K562 (cell line): Measurements from ENCODE around the gene MRGPRF. TPM values are rescaled to one million over a fixed set of nuclear protein-coding genes. Genes with fewer than 3 reads are reported as not detected.

ENCODE experiments used
- ATAC-seq: fragments of 200-7000 bp; cut with Tn5 transposase; 3 replicates; pipeline ENCODE4 v1.9.1; 2020; ENCODE audit warnings: moderate library complexity
- BruUV-seq: library from RNA; stranded (reverse); fragments of 400-500 nt; replicated peaks from 2 replicates; lab custom pipeline; 2021; lab: Mats Ljungman, UMichigan
- CTCF ChIA-PET: fragments of 300-600 bp; formaldehyde crosslinking; extraction: SDS; loops from one replicate; lab custom pipeline; 2021; ENCODE audit warnings: low intra/inter-chr PET ratio; lab: Yijun Ruan, JAX
- POLR2A ChIA-PET: fragments of 300-600, 350-650 bp; sonication (Branson Sonifier 250); formaldehyde crosslinking; extraction: SDS; loops from one replicate; lab custom pipeline; 2021; ENCODE audit warnings: antibody characterized with exemption, inconsistent platforms; lab: Yijun Ruan, JAX
- DNase-seq, 4 experiments: peaks; one replicate each; pipeline versions ENCODE4 v3.0.0 to v3.0.0-alpha.2; 2011 to 2018; ENCODE audit warnings: low spot score in 3 of 4, mixed read lengths in 3 of 4; ENCODE audit errors: extremely low read depth in 1 of 4
- FAIRE-seq: peaks from 2 replicates; lab custom pipeline; 2011; peaks lifted over from hg19 to GRCh38; lab: Jason Lieb, UNC
- H2AFZ ChIP-seq: 2 replicates; pipeline ENCODE4 v1.6.0; 2011; ENCODE audit warnings: low read depth, low read length, control low read depth, inconsistent platforms
- H3K27ac ChIP-seq: fragments of 200-600 bp; 3 replicates; pipeline ENCODE4 v1.8.0; 2011; ENCODE audit warnings: low read depth, mild to moderate bottlenecking, control low read depth, inconsistent platforms, low read length, moderate library complexity, mixed read lengths; ENCODE audit errors: extremely low read depth
- H3K27me3 ChIP-seq, 2 experiments: fragments of 300-600 bp in 1 of 2; 2 replicates in 1 of 2; 3 replicates in 1 of 2; pipeline versions ENCODE4 v1.6.0 to v1.8.0; 2011; ENCODE audit warnings: inconsistent platforms in 2 of 2, low read length in 2 of 2, mild to moderate bottlenecking in 1 of 2, mixed read lengths in 1 of 2, moderate library complexity in 1 of 2; ENCODE audit not compliant: control insufficient read depth in 2 of 2, insufficient read depth in 2 of 2
- H3K36me3 ChIP-seq: fragments of 300-600 bp; 3 replicates; pipeline ENCODE4 v1.8.0; 2011; ENCODE audit warnings: mild to moderate bottlenecking, low read length, inconsistent platforms; ENCODE audit not compliant: control insufficient read depth, insufficient read depth
- H3K4me1 ChIP-seq, 2 experiments: fragments of 200-600 bp in 1 of 2; replicated peaks in 1 of 2; 2 replicates in 1 of 2; 3 replicates in 1 of 2; pipeline versions ENCODE4 v1.5.1 to v1.8.0; 2011; ENCODE audit warnings: inconsistent platforms in 2 of 2, low read length in 2 of 2, mild to moderate bottlenecking in 1 of 2, mixed read lengths in 1 of 2, moderate library complexity in 1 of 2; ENCODE audit not compliant: control insufficient read depth in 2 of 2, insufficient read depth in 2 of 2
- H3K4me2 ChIP-seq: 2 replicates; pipeline ENCODE4 v1.6.1; 2011; ENCODE audit warnings: low read length, control low read depth, inconsistent platforms, mixed read lengths; ENCODE audit not compliant: insufficient read depth
- H3K4me3 ChIP-seq: fragments of 200-600 bp; sonication (generic), shearing (Covaris generic); 2 replicates; pipeline ENCODE4 v1.5.1; 2016; ENCODE audit warnings: control low read depth, inconsistent platforms
- H3K79me2 ChIP-seq: fragments of 200-600 bp; 3 replicates; pipeline ENCODE4 v1.8.0; 2011; ENCODE audit warnings: low read length, inconsistent platforms; ENCODE audit not compliant: control insufficient read depth, insufficient read depth
- H3K9ac ChIP-seq, 2 experiments: 2 replicates each; pipeline versions ENCODE4 v1.6.0 to v1.6.1; 2011; ENCODE audit warnings: low read depth in 2 of 2, low read length in 2 of 2, control low read depth in 1 of 2, inconsistent platforms in 1 of 2, mild to moderate bottlenecking in 1 of 2, mixed read lengths in 1 of 2; ENCODE audit not compliant: insufficient read depth in 1 of 2
- H3K9me1 ChIP-seq: one replicate; pipeline ENCODE4 v1.6.0; 2011; ENCODE audit warnings: inconsistent platforms, mild to moderate bottlenecking, low read length, moderate library complexity; ENCODE audit not compliant: control insufficient read depth, insufficient read depth
- H3K9me3 ChIP-seq: replicated peaks from 2 replicates; pipeline ENCODE4 v1.5.1; 2011; ENCODE audit warnings: low read depth, low read length, inconsistent platforms; ENCODE audit not compliant: control insufficient read depth, insufficient read depth
- H4K20me1 ChIP-seq: replicated peaks from 2 replicates; pipeline ENCODE4 v1.6.1; 2011; ENCODE audit warnings: low read length, inconsistent platforms, mixed read lengths; ENCODE audit not compliant: control insufficient read depth, insufficient read depth
- CCAR2 ChIP-seq: fragments of 200-400 bp; formaldehyde crosslinking; IDR thresholded peaks from 2 replicates; pipeline ENCODE4 v1.6.1; 2017; ENCODE audit warnings: mild to moderate bottlenecking, low read depth, low read length
- FOXM1 ChIP-seq, 2 experiments: fragments of 450-650 bp in 1 of 2; sonication (generic) in 1 of 2; formaldehyde crosslinking in 1 of 2; IDR thresholded peaks; 2 replicates each; pipeline versions ENCODE4 v1.6.1 to v1.9.0; 2017 to 2022; ENCODE audit warnings: low read depth in 2 of 2, mild to moderate bottlenecking in 2 of 2, missing genetic modification reagents in 1 of 2, moderate library complexity in 1 of 2
- HNRNPL ChIP-seq: fragments of 200-400 bp; formaldehyde crosslinking; IDR thresholded peaks from 2 replicates; pipeline ENCODE4 v1.6.1; 2017; ENCODE audit warnings: low read depth, mild to moderate bottlenecking, low read length
- IRF2 ChIP-seq: sonication (generic); formaldehyde crosslinking; IDR thresholded peaks from 2 replicates; pipeline ENCODE4 v1.8.1; 2022; ENCODE audit warnings: mild to moderate bottlenecking, missing genetic modification reagents
- KLF6 ChIP-seq: fragments of 250-450 bp; sonication (Bioruptor Pico); IDR thresholded peaks from 2 replicates; pipeline ENCODE4 v1.4.0; 2020; ENCODE audit warnings: mild to moderate bottlenecking, moderate library complexity, borderline replicate concordance
- RNF2 ChIP-seq: sonication (generic); IDR thresholded peaks from 2 replicates; pipeline ENCODE4 v1.6.1; 2016
- SPI1 ChIP-seq: IDR thresholded peaks from 2 replicates; pipeline ENCODE4 v1.6.1; 2011; ENCODE audit warnings: low read depth, low read length, control low read depth, borderline replicate concordance
- U2AF1 ChIP-seq: fragments of 200-400 bp; formaldehyde crosslinking; optimal IDR thresholded peaks from 2 replicates; pipeline ENCODE3; 2017; ENCODE audit warnings: mild to moderate bottlenecking, low read depth, low read length, moderate library complexity
- ZBTB1 ChIP-seq: sonication (generic); formaldehyde crosslinking; IDR thresholded peaks from 2 replicates; pipeline ENCODE4 v1.8.1; 2023; ENCODE audit warnings: missing genetic modification reagents, low read depth, mild to moderate bottlenecking, borderline replicate concordance
- ZNF76 ChIP-seq: fragments of 250-450 bp; sonication (Bioruptor Pico); IDR thresholded peaks from 2 replicates; pipeline ENCODE4 v1.4.0; 2020; ENCODE audit warnings: mild to moderate bottlenecking, moderate library complexity, borderline replicate concordance
- ZNF785 ChIP-seq: fragments of 250-450 bp; sonication (Bioruptor Pico); IDR thresholded peaks from 2 replicates; pipeline ENCODE4 v1.4.0; 2020; ENCODE audit warnings: mild to moderate bottlenecking
- WGBS: fragments of 100-300 bp; shearing (Covaris generic); methylation state at CpG from one replicate; pipeline ENCODE4 v1.1.6; 2016; ENCODE audit warnings: low coverage, mixed read lengths; ENCODE audit not compliant: insufficient coverage; ENCODE audit errors: missing lambda C conversion rate; 5-methylcytosine and 5-hydroxymethylcytosine counted together
- in situ Hi-C: fragments of 300-500 bp; cut with MboI; formaldehyde crosslinking; loops from 4 replicates; pipeline ENCODE4 v1.15.0; 2018; ENCODE audit warnings: inconsistent platforms, mixed read lengths
- intact Hi-C: fragments of 100-400 bp; cut with micrococcal nuclease; formaldehyde crosslinking; loops from 2 replicates; pipeline ENCODE4 v1.14.2; 2022
- polyA plus RNA-seq, 8 experiments: library from polyadenylated mRNA; depleted of rRNA in 4 of 8; stranded (reverse) in 5 of 8; unstranded in 3 of 8; fragments of >200 nt; fragmentation: Nextera tagmentation in 2 of 8; fragmentation: Illumina TruSeq in 1 of 8; extraction: Ambion mirVana in 2 of 8; extraction: Trizol in 1 of 8; gene quantifications; 2 replicates each; pipeline versions ENCODE4 v1.2.1 to v1.2.3, GENCODE V29; 2011 to 2014; ENCODE audit warnings: inconsistent platforms in 1 of 8, missing spikeins in 1 of 8
- total RNA-seq, 7 experiments: library from RNA; depleted of rRNA in 6 of 7; stranded (reverse); fragments of >200 nt in 6 of 7; fragmentation: Illumina TruSeq in 2 of 7; extraction: Trizol in 2 of 7; gene quantifications; 2 replicates each; pipeline versions ENCODE4 v1.2.1 to v1.2.3, GENCODE V29; 2011 to 2021; ENCODE audit warnings: low replicate concordance in 1 of 7

Gene MRGPRF
- total and polyA plus RNA-seq, 9 of the 15 experiments (the other 6 are each of a cell fraction or from before 2014, with no cell fraction given) = not detected

DNA sequence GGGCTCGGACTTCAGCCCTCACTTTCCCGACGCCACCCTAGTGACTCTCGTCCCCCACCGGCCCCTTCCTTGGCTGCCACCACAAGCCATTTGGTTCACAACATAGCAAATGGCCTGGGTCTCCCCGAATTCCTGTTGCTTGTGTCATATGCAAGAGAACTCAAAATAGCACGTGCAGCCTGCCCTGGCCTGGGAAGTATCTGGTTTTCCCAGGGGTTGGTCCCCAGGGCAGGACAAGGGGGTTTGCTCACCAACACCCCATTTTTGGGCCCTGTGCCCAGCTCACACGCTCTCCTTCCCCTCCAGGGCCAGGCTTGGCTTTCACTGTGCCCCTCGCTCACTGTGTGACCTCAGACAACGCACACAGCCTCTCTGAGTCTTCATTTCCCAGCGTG lies 22.9 kb upstream of the MRGPRF start:
- intact Hi-C loops = no loop called here
- H3K9ac ChIP-seq = no peak overlapping the region
- peaks cover 0 to 4% of the 10 kb centered on the region in 2 experiments; a peak in 1 of 5 replicates for H3K4me1 ChIP-seq
- H3K4me3 ChIP-seq = no peak overlapping the region
- BruUV-seq = no TSS peak
- ATAC-seq = no peak
- H2AFZ ChIP-seq = no peak overlapping the region
- WGBS = 13% methylated on average over 11 of the region's 11 CpGs
- 0 out of 2 replicates have a peak, but pooled peaks cover 8% of the 10 kb centered on the region for H4K20me1 ChIP-seq
- TF ChIP-seq FOXM1 (IDR thresholded peaks at IDR 0.05; ENCODE audit: low read depth) = no peak
- TF ChIP-seq FOXM1 (CRISPR knock-in tag; IDR thresholded peaks at IDR 0.05; ENCODE audit: low read depth) = no peak
- TF ChIP-seq ZNF785 = no peak
- no peak for TF ChIP-seq IRF2
- TF ChIP-seq RNF2 = no peak
- TF ChIP-seq ZBTB1 (CRISPR knock-in tag) = no peak
- TF ChIP-seq HNRNPL = no peak
- TF ChIP-seq ZNF76 (CRISPR knock-in tag) = no peak
- no peak for TF ChIP-seq SPI1
- TF ChIP-seq U2AF1 = no peak
- no peak for TF ChIP-seq KLF6 (CRISPR knock-in tag)
- TF ChIP-seq CCAR2 = no peak
- TF ChIP-seq, all 486 proteins: peak for 0
- H3K27ac ChIP-seq = no peak overlapping the region
- ChIA-PET POLR2A (no interaction called here), CTCF (no interaction called here)
- in situ Hi-C loops = no loop called here
- H3K79me2 ChIP-seq = no peaks in the 10 kb centered on the region
- no peaks in the 10 kb centered on the region for H3K9me3 ChIP-seq
- DNase-seq = no peak
- no peak overlapping the region for H3K4me2 ChIP-seq
- FAIRE-seq = no peak
- no peaks in the 10 kb centered on the region for H3K36me3 ChIP-seq
- H3K27me3 ChIP-seq = peaks cover 27 to 66% of the 10 kb centered on the region in 2 experiments
- H3K9me1 ChIP-seq = no peaks in the 10 kb centered on the region
